K562 (cell line): ENCODE data around the gene CTSS. TPM values are rescaled to one million over a fixed set of nuclear protein-coding genes. Genes with fewer than 3 reads are reported as not detected.

Source experiments
- ATAC-seq: fragments of 200-7000 bp; cut with Tn5 transposase; 3 replicates; pipeline ENCODE4 v1.9.1; 2020; ENCODE audit warnings: moderate library complexity
- BruUV-seq: library from RNA; stranded (reverse); fragments of 400-500 nt; replicated peaks from 2 replicates; lab custom pipeline; 2021; lab: Mats Ljungman, UMichigan
- CTCF ChIA-PET: fragments of 300-600 bp; formaldehyde crosslinking; extraction: SDS; loops from one replicate; lab custom pipeline; 2021; ENCODE audit warnings: low intra/inter-chr PET ratio; lab: Yijun Ruan, JAX
- POLR2A ChIA-PET: fragments of 300-600, 350-650 bp; sonication (Branson Sonifier 250); formaldehyde crosslinking; extraction: SDS; loops from one replicate; lab custom pipeline; 2021; ENCODE audit warnings: antibody characterized with exemption, inconsistent platforms; lab: Yijun Ruan, JAX
- DNase-seq, 4 experiments: peaks; one replicate each; pipeline versions ENCODE4 v3.0.0 to v3.0.0-alpha.2; 2011 to 2018; ENCODE audit warnings: low spot score in 3 of 4, mixed read lengths in 3 of 4; ENCODE audit errors: extremely low read depth in 1 of 4
- FAIRE-seq: peaks from 2 replicates; lab custom pipeline; 2011; peaks lifted over from hg19 to GRCh38; lab: Jason Lieb, UNC
- H2AFZ ChIP-seq: 2 replicates; pipeline ENCODE4 v1.6.0; 2011; ENCODE audit warnings: low read depth, low read length, control low read depth, inconsistent platforms
- H3K27ac ChIP-seq: fragments of 200-600 bp; 3 replicates; pipeline ENCODE4 v1.8.0; 2011; ENCODE audit warnings: low read depth, mild to moderate bottlenecking, control low read depth, inconsistent platforms, low read length, moderate library complexity, mixed read lengths; ENCODE audit errors: extremely low read depth
- H3K27me3 ChIP-seq, 2 experiments: fragments of 300-600 bp in 1 of 2; 2 replicates in 1 of 2; 3 replicates in 1 of 2; pipeline versions ENCODE4 v1.6.0 to v1.8.0; 2011; ENCODE audit warnings: inconsistent platforms in 2 of 2, low read length in 2 of 2, mild to moderate bottlenecking in 1 of 2, mixed read lengths in 1 of 2, moderate library complexity in 1 of 2; ENCODE audit not compliant: control insufficient read depth in 2 of 2, insufficient read depth in 2 of 2
- H3K36me3 ChIP-seq: fragments of 300-600 bp; 3 replicates; pipeline ENCODE4 v1.8.0; 2011; ENCODE audit warnings: mild to moderate bottlenecking, low read length, inconsistent platforms; ENCODE audit not compliant: control insufficient read depth, insufficient read depth
- H3K4me1 ChIP-seq, 2 experiments: fragments of 200-600 bp in 1 of 2; replicated peaks in 1 of 2; 2 replicates in 1 of 2; 3 replicates in 1 of 2; pipeline versions ENCODE4 v1.5.1 to v1.8.0; 2011; ENCODE audit warnings: inconsistent platforms in 2 of 2, low read length in 2 of 2, mild to moderate bottlenecking in 1 of 2, mixed read lengths in 1 of 2, moderate library complexity in 1 of 2; ENCODE audit not compliant: control insufficient read depth in 2 of 2, insufficient read depth in 2 of 2
- H3K4me2 ChIP-seq: 2 replicates; pipeline ENCODE4 v1.6.1; 2011; ENCODE audit warnings: low read length, control low read depth, inconsistent platforms, mixed read lengths; ENCODE audit not compliant: insufficient read depth
- H3K4me3 ChIP-seq: fragments of 200-600 bp; sonication (generic), shearing (Covaris generic); 2 replicates; pipeline ENCODE4 v1.5.1; 2016; ENCODE audit warnings: control low read depth, inconsistent platforms
- H3K79me2 ChIP-seq: fragments of 200-600 bp; 3 replicates; pipeline ENCODE4 v1.8.0; 2011; ENCODE audit warnings: low read length, inconsistent platforms; ENCODE audit not compliant: control insufficient read depth, insufficient read depth
- H3K9ac ChIP-seq, 2 experiments: 2 replicates each; pipeline versions ENCODE4 v1.6.0 to v1.6.1; 2011; ENCODE audit warnings: low read depth in 2 of 2, low read length in 2 of 2, control low read depth in 1 of 2, inconsistent platforms in 1 of 2, mild to moderate bottlenecking in 1 of 2, mixed read lengths in 1 of 2; ENCODE audit not compliant: insufficient read depth in 1 of 2
- H3K9me1 ChIP-seq: one replicate; pipeline ENCODE4 v1.6.0; 2011; ENCODE audit warnings: inconsistent platforms, mild to moderate bottlenecking, low read length, moderate library complexity; ENCODE audit not compliant: control insufficient read depth, insufficient read depth
- H3K9me3 ChIP-seq: replicated peaks from 2 replicates; pipeline ENCODE4 v1.5.1; 2011; ENCODE audit warnings: low read depth, low read length, inconsistent platforms; ENCODE audit not compliant: control insufficient read depth, insufficient read depth
- H4K20me1 ChIP-seq: replicated peaks from 2 replicates; pipeline ENCODE4 v1.6.1; 2011; ENCODE audit warnings: low read length, inconsistent platforms, mixed read lengths; ENCODE audit not compliant: control insufficient read depth, insufficient read depth
- BCOR ChIP-seq: fragments of 450-650 bp; IDR thresholded peaks from 2 replicates; pipeline ENCODE4 v1.6.1; 2016
- BRD9 ChIP-seq: fragments of 450-650 bp; IDR thresholded peaks from 2 replicates; pipeline ENCODE4 v1.6.1; 2018; ENCODE audit warnings: low read depth; ENCODE audit not compliant: partially characterized antibody
- CBX8 ChIP-seq: fragments of 200-600 bp; sonication (generic); IDR thresholded peaks from 2 replicates; pipeline ENCODE4 v1.6.1; 2012; ENCODE audit warnings: borderline replicate concordance, mixed run types, low read depth, mild to moderate bottlenecking, moderate library complexity, mixed read lengths, low read length, control low read depth, inconsistent platforms; ENCODE audit not compliant: poor library complexity, severe bottlenecking; ENCODE audit errors: extremely low read depth
- FOXK1 ChIP-seq: sonication (generic); formaldehyde crosslinking; IDR thresholded peaks from 2 replicates; pipeline ENCODE4 v1.8.0; 2022; ENCODE audit warnings: missing genetic modification reagents, mild to moderate bottlenecking, borderline replicate concordance
- FOXK2 ChIP-seq, 2 experiments: fragments of 450-650 bp; IDR thresholded peaks in 1 of 2; conservative IDR thresholded peaks in 1 of 2; 2 replicates each; pipeline ENCODE4 v1.6.1; 2016; ENCODE audit warnings: low read depth in 2 of 2, mild to moderate bottlenecking in 1 of 2
- HNRNPL ChIP-seq: fragments of 200-400 bp; formaldehyde crosslinking; IDR thresholded peaks from 2 replicates; pipeline ENCODE4 v1.6.1; 2017; ENCODE audit warnings: low read depth, mild to moderate bottlenecking, low read length
- NFE2L1 ChIP-seq: fragments of 450-650 bp; IDR thresholded peaks from 2 replicates; pipeline ENCODE4 v1.6.1; 2016; ENCODE audit warnings: missing genetic modification characterization, low read depth, mild to moderate bottlenecking, missing compliant biosample characterization, moderate library complexity, borderline replicate concordance
- SLC30A9 ChIP-seq: fragments of 250-450 bp; sonication (Bioruptor Pico); IDR thresholded peaks from 2 replicates; pipeline ENCODE4 v1.8.0; 2022; ENCODE audit warnings: mild to moderate bottlenecking, moderate library complexity
- SREBF2 ChIP-seq: sonication (generic); formaldehyde crosslinking; IDR thresholded peaks from 2 replicates; pipeline ENCODE4 v1.4.0; 2020; ENCODE audit warnings: mild to moderate bottlenecking, missing genetic modification reagents
- SRSF3 ChIP-seq: fragments of 200-400 bp; formaldehyde crosslinking; IDR thresholded peaks from 2 replicates; pipeline ENCODE4 v1.6.1; 2016; ENCODE audit warnings: mild to moderate bottlenecking, low read length, moderate library complexity; ENCODE audit not compliant: insufficient read depth
- TBL1XR1 ChIP-seq, 2 experiments: IDR thresholded peaks; 2 replicates each; pipeline ENCODE4 v1.6.1; 2012; ENCODE audit warnings: improper control_type of control experiment in 2 of 2, low read length in 2 of 2, mild to moderate bottlenecking in 1 of 2
- TSC22D4 ChIP-seq: fragments of 450-650 bp; IDR thresholded peaks from 2 replicates; pipeline ENCODE4 v1.6.1; 2016; ENCODE audit warnings: missing genetic modification characterization, missing biosample characterization, control low read depth
- ZNF584 ChIP-seq: fragments of 200-800 bp; sonication (Bioruptor generic); IDR thresholded peaks from 2 replicates; pipeline ENCODE4 v1.6.1; 2016; ENCODE audit warnings: low read depth, mild to moderate bottlenecking, missing genetic modification characterization, missing compliant biosample characterization
- ZNF717 ChIP-seq: fragments of 250-450 bp; sonication (Bioruptor Pico); IDR thresholded peaks from 2 replicates; pipeline ENCODE4 v1.5.0; 2021
- ZNF76 ChIP-seq: fragments of 250-450 bp; sonication (Bioruptor Pico); IDR thresholded peaks from 2 replicates; pipeline ENCODE4 v1.4.0; 2020; ENCODE audit warnings: mild to moderate bottlenecking, moderate library complexity, borderline replicate concordance
- WGBS: fragments of 100-300 bp; shearing (Covaris generic); methylation state at CpG from one replicate; pipeline ENCODE4 v1.1.6; 2016; ENCODE audit warnings: low coverage, mixed read lengths; ENCODE audit not compliant: insufficient coverage; ENCODE audit errors: missing lambda C conversion rate; 5-methylcytosine and 5-hydroxymethylcytosine counted together
- in situ Hi-C: fragments of 300-500 bp; cut with MboI; formaldehyde crosslinking; loops from 4 replicates; pipeline ENCODE4 v1.15.0; 2018; ENCODE audit warnings: inconsistent platforms, mixed read lengths
- intact Hi-C: fragments of 100-400 bp; cut with micrococcal nuclease; formaldehyde crosslinking; loops from 2 replicates; pipeline ENCODE4 v1.14.2; 2022
- polyA plus RNA-seq, 8 experiments: library from polyadenylated mRNA; depleted of rRNA in 4 of 8; stranded (reverse) in 5 of 8; unstranded in 3 of 8; fragments of >200 nt; fragmentation: Nextera tagmentation in 2 of 8; fragmentation: Illumina TruSeq in 1 of 8; extraction: Ambion mirVana in 2 of 8; extraction: Trizol in 1 of 8; gene quantifications; 2 replicates each; pipeline versions ENCODE4 v1.2.1 to v1.2.3, GENCODE V29; 2011 to 2014; ENCODE audit warnings: inconsistent platforms in 1 of 8, missing spikeins in 1 of 8
- total RNA-seq, 7 experiments: library from RNA; depleted of rRNA in 6 of 7; stranded (reverse); fragments of >200 nt in 6 of 7; fragmentation: Illumina TruSeq in 2 of 7; extraction: Trizol in 2 of 7; gene quantifications; 2 replicates each; pipeline versions ENCODE4 v1.2.1 to v1.2.3, GENCODE V29; 2011 to 2021; ENCODE audit warnings: low replicate concordance in 1 of 7
- TF ChIP-seq, protein P1 (sequence below): sonication (generic); formaldehyde crosslinking; IDR thresholded peaks from 2 replicates; pipeline ENCODE4 v1.8.0; 2023; ENCODE audit warnings: missing genetic modification reagents, mild to moderate bottlenecking, borderline replicate concordance
- TF ChIP-seq, protein P2 (sequence below): sonication (generic); formaldehyde crosslinking; IDR thresholded peaks from 2 replicates; pipeline ENCODE4 v1.8.0; 2022; ENCODE audit warnings: mild to moderate bottlenecking, missing genetic modification reagents

Gene CTSS
- total and polyA plus RNA-seq, 9 of the 15 experiments (the other 6 are each of a cell fraction or from before 2014, with no cell fraction given) = 8.6 to 24.9 (median 10.3) TPM

DNA sequence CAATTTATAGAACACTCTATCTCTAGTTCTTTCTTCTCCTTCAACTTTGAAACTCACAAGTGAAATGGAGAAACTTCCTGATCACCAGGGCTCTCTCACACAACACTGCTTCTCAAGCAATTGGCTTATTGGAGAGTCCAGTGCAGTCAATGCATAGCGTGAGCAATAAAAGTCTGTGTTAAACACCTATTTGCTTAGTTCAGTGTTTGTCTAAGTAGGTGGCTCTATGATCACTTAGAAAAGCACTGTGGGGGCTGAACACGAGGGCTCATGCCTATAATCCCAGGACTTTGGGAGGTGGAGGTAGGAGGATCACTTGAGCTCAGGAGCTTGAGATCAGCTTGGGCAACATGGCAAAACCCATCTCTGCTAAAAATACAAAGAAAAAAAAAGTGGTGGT is 12.2 kb downstream of the CTSS start:
- H3K4me1 ChIP-seq = peaks cover 0 to 7% of the 10 kb centered on the region in 2 experiments; a peak in 2 of 5 replicates
- H3K9me1 ChIP-seq = no peaks in the 10 kb centered on the region
- H3K9ac ChIP-seq = no peak overlapping the region
- ATAC-seq (no peak), DNase-seq (no peak), FAIRE-seq (no peak)
- WGBS = 60% methylated on average over 2 of the region's 2 CpGs
- intact Hi-C loops (no loop called here), in situ Hi-C loops (no loop called here)
- H3K4me3 ChIP-seq = no peak overlapping the region
- H3K27me3 ChIP-seq = no peaks in the 10 kb centered on the region
- H4K20me1 ChIP-seq = no peaks in the 10 kb centered on the region
- H3K36me3 ChIP-seq = no peaks in the 10 kb centered on the region
- no peaks in the 10 kb centered on the region for H3K9me3 ChIP-seq
- H2AFZ ChIP-seq = peak overlapping the region; percentile 47; the same call in 1 of the 2 replicates
- no TSS peak for BruUV-seq
- H3K4me2 ChIP-seq = no peak overlapping the region
- H3K79me2 ChIP-seq = no peaks in the 10 kb centered on the region
- POLR2A ChIA-PET = no interaction called here
- no peak overlapping the region; the same call in 2 of the 3 replicates for H3K27ac ChIP-seq
- CTCF ChIA-PET = no interaction called here
- TF ChIP-seq TBL1XR1 (IDR thresholded peaks at IDR 0.05; ENCODE audit: low read length in 2 of 2) = no peak
- no peak for TF ChIP-seq FOXK2 (conservative IDR thresholded peaks at IDR 0.05 in 1 of 2, IDR thresholded peaks at IDR 0.05 in 1 of 2; ENCODE audit: low read depth in 2 of 2)
- no peak for TF ChIP-seq ZNF584 (CRISPR knock-in tag)
- TF ChIP-seq TSC22D4 (tag) = no peak
- no peak for TF ChIP-seq BRD9
- TF ChIP-seq SREBF2 (CRISPR knock-in tag) = no peak
- no peak for TF ChIP-seq HNRNPL
- TF ChIP-seq NFE2L1 = no peak
- TF ChIP-seq, protein P1, sequence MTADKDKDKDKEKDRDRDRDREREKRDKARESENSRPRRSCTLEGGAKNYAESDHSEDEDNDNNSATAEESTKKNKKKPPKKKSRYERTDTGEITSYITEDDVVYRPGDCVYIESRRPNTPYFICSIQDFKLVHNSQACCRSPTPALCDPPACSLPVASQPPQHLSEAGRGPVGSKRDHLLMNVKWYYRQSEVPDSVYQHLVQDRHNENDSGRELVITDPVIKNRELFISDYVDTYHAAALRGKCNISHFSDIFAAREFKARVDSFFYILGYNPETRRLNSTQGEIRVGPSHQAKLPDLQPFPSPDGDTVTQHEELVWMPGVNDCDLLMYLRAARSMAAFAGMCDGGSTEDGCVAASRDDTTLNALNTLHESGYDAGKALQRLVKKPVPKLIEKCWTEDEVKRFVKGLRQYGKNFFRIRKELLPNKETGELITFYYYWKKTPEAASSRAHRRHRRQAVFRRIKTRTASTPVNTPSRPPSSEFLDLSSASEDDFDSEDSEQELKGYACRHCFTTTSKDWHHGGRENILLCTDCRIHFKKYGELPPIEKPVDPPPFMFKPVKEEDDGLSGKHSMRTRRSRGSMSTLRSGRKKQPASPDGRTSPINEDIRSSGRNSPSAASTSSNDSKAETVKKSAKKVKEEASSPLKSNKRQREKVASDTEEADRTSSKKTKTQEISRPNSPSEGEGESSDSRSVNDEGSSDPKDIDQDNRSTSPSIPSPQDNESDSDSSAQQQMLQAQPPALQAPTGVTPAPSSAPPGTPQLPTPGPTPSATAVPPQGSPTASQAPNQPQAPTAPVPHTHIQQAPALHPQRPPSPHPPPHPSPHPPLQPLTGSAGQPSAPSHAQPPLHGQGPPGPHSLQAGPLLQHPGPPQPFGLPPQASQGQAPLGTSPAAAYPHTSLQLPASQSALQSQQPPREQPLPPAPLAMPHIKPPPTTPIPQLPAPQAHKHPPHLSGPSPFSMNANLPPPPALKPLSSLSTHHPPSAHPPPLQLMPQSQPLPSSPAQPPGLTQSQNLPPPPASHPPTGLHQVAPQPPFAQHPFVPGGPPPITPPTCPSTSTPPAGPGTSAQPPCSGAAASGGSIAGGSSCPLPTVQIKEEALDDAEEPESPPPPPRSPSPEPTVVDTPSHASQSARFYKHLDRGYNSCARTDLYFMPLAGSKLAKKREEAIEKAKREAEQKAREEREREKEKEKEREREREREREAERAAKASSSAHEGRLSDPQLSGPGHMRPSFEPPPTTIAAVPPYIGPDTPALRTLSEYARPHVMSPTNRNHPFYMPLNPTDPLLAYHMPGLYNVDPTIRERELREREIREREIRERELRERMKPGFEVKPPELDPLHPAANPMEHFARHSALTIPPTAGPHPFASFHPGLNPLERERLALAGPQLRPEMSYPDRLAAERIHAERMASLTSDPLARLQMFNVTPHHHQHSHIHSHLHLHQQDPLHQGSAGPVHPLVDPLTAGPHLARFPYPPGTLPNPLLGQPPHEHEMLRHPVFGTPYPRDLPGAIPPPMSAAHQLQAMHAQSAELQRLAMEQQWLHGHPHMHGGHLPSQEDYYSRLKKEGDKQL (CRISPR knock-in tag) = no peak
- TF ChIP-seq ZNF717 = no peak
- no peak for TF ChIP-seq CBX8
- TF ChIP-seq BCOR = no peak
- TF ChIP-seq ZNF76 (CRISPR knock-in tag) = no peak
- TF ChIP-seq, protein P2, sequence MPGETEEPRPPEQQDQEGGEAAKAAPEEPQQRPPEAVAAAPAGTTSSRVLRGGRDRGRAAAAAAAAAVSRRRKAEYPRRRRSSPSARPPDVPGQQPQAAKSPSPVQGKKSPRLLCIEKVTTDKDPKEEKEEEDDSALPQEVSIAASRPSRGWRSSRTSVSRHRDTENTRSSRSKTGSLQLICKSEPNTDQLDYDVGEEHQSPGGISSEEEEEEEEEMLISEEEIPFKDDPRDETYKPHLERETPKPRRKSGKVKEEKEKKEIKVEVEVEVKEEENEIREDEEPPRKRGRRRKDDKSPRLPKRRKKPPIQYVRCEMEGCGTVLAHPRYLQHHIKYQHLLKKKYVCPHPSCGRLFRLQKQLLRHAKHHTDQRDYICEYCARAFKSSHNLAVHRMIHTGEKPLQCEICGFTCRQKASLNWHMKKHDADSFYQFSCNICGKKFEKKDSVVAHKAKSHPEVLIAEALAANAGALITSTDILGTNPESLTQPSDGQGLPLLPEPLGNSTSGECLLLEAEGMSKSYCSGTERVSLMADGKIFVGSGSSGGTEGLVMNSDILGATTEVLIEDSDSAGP (CRISPR knock-in tag) = no peak
- no peak for TF ChIP-seq SRSF3
- no peak for TF ChIP-seq FOXK1
- no peak for TF ChIP-seq SLC30A9 (CRISPR knock-in tag)
